Epithelial cell of proximal tubule (primary cell): Measurements from ENCODE around the gene DIS3L2. TPM values are rescaled to one million over a fixed set of nuclear protein-coding genes. Genes with fewer than 3 reads are reported as not detected.
"Not testable (repeated sequence)": the region's sequence is repeated elsewhere in the genome, so short reads cannot be mapped to it uniquely, and the experiment has no call there.

Source experiments
- DNase-seq: peaks from one replicate; pipeline ENCODE4 v3.0.0-alpha.2; 2011; ENCODE audit warnings: low read depth
- H3K4me3 ChIP-seq: 2 replicates; pipeline ENCODE4 v1.5.1; 2011; ENCODE audit warnings: low read depth, mild to moderate bottlenecking, low read length
- total RNA-seq: library from RNA; depleted of rRNA; stranded (reverse); fragments of >200 nt; gene quantifications from 2 replicates; pipeline ENCODE4 v1.2.3, GENCODE V29; 2015
- TF ChIP-seq, protein P1 (sequence below): conservative IDR thresholded peaks from 2 replicates; pipeline ENCODE4 v1.5.1; 2012; ENCODE audit warnings: low read depth, mild to moderate bottlenecking, low read length

DIS3L2 gene
- total RNA-seq, 1 donor from 2014 or later = 31.6 TPM

DNA sequence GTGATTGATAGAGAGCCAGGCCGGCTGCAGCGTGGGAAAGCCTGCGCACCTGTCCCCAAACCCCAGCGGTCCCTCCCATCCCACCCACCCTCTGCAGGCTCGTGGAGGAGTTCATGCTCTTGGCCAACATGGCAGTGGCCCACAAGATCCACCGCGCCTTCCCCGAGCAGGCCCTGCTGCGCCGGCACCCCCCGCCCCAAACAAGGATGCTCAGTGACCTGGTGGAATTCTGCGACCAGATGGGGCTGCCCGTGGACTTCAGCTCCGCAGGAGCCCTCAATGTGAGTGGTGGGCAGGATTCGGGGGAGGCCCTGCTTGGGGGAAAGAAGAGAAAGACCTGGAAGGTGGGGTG lies 368.2 kb downstream of the DIS3L2 start:
- no peak for DNase-seq
- TF ChIP-seq, protein P1, sequence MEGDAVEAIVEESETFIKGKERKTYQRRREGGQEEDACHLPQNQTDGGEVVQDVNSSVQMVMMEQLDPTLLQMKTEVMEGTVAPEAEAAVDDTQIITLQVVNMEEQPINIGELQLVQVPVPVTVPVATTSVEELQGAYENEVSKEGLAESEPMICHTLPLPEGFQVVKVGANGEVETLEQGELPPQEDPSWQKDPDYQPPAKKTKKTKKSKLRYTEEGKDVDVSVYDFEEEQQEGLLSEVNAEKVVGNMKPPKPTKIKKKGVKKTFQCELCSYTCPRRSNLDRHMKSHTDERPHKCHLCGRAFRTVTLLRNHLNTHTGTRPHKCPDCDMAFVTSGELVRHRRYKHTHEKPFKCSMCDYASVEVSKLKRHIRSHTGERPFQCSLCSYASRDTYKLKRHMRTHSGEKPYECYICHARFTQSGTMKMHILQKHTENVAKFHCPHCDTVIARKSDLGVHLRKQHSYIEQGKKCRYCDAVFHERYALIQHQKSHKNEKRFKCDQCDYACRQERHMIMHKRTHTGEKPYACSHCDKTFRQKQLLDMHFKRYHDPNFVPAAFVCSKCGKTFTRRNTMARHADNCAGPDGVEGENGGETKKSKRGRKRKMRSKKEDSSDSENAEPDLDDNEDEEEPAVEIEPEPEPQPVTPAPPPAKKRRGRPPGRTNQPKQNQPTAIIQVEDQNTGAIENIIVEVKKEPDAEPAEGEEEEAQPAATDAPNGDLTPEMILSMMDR = no peak
- no peak overlapping the region for H3K4me3 ChIP-seq

DNA sequence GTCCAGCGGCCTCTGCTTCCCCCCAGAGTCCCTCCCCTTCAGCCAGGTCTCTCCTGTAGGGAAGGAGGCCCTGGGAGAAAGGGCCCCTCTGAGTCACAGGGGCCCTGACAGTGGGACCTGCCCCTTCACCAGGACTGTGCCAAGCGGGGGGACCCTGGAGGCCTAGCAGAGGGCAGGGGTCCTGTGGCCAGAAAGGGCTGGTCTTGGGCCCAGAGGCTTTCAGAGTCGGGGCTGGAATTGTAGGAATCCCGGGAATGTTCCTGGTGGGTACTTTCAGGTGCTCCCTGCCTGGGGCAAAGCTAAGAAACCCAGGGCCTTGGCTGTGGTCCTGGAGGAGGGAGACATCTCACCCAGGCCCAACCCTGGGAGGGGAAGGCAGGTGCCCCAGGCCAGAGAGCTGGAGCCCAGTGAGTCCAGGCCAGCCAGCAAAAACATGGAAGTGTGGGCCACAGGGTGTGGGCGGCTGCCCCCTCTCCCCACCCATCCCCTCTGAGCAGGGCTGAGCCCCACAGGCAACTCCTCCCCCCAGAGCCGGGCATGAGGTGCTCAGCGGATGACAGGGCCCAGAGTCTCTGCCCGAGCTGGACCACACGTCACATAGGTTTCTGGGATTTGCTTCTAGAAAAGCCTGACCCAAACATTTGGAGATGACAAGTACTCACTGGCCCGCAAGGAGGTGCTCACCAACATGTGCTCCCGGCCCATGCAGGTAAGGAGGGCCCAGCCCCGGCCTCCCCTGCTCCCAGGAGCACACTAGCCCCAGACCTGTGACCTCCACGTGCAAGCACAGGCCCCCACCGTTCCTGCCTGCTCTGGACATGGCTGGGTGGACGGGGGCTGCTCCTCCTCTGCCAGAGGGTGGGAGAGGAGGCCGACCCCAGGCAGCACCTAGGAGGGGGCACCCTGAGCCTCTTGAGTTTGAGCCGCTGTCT lies 368.8 kb downstream of the DIS3L2 start:
- no peak overlapping the region for H3K4me3 ChIP-seq
- TF ChIP-seq, protein P1 = no peak
- DNase-seq = no peak

DNA sequence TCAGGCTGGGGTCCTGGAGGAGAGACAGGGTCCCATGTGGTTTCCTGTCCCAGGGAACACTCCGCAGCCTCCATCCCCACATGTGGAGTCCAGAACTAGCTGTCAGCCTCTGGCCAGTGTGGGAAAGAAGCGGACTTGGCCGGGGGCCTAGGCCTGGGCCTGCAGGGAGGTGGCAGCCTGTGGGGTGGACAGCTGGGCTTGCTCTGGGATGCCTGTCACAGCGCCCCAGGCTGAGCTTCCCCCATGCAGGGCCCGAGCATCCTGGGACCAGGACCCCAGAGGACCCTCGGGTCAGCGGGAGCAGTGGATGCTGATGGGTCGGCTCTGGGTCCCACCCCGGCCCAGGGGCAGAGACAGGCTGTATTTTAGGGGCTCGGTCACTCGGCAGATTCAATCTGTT lies 369.5 kb downstream of the DIS3L2 start:
- DNase-seq, H3K4me3 ChIP-seq: not testable (repeated sequence)

DNA sequence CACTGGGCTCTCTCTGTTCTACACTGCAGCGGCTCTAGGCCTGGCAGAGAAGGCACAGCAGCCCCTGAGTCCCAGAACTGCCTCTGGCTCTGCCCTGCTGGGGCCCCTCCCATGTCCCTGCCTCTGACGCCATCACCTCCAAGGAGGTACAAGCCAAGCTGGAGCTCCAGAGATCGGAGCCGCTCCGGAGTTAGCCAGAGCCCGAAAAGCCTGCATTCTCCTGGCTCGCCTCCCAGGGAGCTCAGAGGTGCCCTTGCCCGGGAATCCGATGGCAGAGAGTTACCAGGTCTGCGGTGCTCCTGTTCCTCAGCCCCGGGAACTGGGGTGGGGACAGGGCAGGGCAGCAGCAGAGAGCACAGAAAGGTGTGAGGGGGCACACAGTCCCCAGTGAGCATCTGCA lies 370.1 kb downstream of the DIS3L2 start:
- DNase-seq, H3K4me3 ChIP-seq: not testable (repeated sequence)

DNA sequence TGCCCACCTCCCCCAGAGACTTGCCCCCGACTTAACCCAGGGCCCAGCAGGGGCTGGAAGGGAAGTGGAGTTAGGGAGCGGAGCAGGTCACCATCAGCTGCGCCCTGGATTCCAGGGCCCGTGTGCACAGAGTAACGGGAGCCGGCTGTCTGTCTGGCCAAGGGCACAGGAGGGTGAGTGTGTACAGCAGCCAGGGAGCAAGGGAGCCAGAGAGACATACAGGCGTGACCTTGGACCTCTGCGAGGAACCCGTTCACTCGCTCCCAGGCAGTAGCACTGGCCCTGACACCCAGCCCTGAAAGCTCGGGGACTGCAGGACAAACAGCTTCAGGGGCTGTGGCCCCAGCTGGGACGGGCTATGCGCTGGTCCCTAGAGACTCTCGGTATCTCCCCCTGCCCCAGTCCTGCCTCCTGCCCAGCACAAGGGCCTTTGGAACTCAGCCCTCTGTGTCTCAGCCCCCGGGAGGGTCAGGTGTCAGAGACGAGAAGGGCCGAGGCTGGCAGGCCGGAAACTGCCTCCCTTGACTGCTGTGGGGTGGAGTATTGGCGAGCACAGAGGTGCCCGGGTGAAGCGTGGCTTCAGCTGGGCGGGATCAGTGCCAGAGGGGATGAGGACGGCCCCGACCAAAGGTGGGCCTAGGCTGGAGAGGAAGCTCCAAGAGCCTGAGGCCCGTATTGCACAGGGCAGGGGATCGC lies 370.9 kb downstream of the DIS3L2 start:
- not testable (repeated sequence) for DNase-seq, H3K4me3 ChIP-seq

DNA sequence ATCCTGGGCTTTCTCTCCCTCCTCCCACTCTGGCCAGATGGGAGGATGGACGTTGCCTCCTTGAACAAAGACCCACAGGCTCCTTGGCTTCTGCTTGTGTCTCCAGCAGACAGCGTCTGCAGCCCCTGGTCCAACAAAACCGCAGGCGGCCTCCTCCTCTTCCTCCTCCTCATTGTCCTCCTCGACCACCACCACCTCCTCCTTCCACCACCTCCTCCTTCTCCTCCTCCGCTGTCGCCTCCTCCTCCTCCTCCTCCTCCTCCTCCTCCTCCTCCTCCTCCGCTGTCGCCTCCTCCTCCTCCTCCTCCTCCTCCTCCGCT lies 371.4 kb downstream of the DIS3L2 start:
- H3K4me3 ChIP-seq = no peak overlapping the region
- DNase-seq = no peak
- TF ChIP-seq, protein P1 = no peak

DNA sequence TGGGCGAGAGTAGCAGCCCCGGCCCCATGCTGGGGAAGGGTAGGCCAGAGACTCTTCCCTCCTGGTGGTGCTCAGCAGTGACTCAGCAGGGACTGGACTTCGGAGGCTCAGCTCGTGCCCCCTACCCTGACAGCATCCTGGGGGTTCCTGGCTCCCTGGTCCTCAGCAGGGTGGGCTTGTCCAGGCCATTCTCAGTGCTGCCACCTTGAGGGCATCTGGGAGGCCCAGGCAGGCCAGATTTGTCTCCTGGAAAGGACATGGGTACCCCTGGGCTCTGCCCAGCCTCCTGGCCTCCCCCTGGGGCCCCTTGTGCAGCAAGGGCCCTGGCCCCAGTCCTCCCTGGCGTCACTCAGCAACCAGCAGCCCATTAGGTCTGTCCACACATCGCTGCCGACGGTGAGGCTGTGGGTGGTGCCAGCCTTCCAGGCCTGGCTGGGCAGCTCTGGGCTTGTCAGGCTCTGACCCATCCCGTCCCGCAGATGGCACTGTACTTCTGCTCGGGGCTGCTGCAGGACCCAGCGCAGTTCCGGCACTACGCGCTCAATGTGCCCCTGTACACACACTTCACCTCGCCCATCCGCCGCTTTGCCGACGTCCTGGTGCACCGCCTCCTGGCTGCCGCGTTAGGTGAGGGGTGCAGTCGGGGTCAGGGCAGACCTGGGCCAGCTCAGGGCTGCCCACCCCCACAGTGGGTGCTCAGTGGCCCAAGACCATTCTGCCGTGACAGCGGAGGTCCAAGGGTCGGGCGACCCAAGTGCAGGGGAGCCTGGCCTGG lies 372.0 kb downstream of the DIS3L2 start:
- TF ChIP-seq, protein P1 = peak; percentile 65

DNA sequence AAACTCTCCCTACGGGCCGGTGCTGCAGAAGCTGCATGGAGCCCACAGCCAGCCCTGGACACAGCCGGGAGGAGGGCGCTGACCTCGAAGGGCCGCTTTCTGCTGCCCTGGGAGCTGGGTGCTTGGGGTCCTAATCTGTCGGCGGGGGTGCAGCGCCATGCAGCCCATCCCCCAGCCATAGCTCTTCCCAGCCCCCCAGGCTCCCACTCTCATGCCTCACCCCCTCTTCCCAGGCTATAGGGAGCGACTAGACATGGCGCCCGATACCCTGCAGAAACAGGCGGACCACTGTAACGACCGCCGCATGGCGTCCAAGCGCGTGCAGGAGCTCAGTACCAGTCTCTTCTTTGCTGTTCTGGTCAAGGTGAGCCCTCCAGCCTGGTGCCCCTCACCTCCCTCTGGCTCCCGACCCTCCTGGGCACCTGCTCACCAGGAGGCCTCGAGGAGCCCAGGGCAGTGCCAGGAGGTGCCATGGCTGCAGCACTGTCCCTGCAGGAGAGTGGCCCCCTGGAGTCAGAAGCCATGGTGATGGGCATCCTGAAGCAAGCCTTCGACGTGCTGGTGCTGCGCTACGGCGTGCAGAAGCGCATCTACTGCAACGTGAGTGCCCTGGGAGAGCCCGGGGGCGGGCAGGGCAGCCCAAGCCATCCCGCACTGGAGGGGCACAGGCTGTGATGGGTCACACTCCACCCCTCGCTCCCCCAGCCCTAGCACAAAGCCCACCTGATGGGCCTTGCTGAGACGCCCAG lies 372.8 kb downstream of the DIS3L2 start:
- DNase-seq = not testable (repeated sequence)

More for the DNA sequence above, 372.0 kb downstream of the DIS3L2 start:
- H3K4me3 ChIP-seq = no peak overlapping the region
- DNase-seq = no peak

DNA sequence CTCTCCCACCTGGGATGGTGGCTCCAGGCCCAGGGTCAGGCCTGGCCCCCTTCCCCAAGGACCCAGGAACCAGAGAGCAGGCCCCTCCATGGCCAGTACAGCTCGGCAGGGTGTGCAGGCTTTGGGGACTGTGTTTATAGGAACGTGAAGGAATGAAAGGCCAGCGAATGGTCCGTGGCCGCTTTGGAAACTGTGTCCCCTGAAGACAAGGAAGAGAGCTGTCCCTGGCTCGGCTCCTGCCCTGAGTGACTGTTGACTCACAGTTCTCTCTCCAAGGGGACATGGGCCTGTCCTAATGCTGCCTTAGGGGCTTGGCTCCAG lies 373.3 kb downstream of the DIS3L2 start:
- not testable (repeated sequence) for H3K4me3 ChIP-seq, DNase-seq

More for the DNA sequence above, 372.8 kb downstream of the DIS3L2 start:
- not testable (repeated sequence) for H3K4me3 ChIP-seq
